Left lobe of liver (tissue), 2 donors: Measurements from ENCODE around the gene DPYSL4. TPM values are rescaled to one million over a fixed set of nuclear protein-coding genes. Genes with fewer than 3 reads are reported as not detected.
A peak's percentile ranks its signal among the peaks of the same experiment; 100 is the strongest.

ENCODE experiments used
- ATAC-seq: fragments of 200-7000 bp; cut with Tn5 transposase; one replicate; pipeline ENCODE4 v1.9.1; 2020; ENCODE audit warnings: mild to moderate bottlenecking, moderate library complexity
- DNase-seq: peaks from one replicate; pipeline ENCODE4 v3.0.0-alpha.2; 2020; ENCODE audit warnings: low spot score
- total RNA-seq: library from RNA; stranded (reverse); gene quantifications from one replicate; pipeline ENCODE4 v1.2.1, GENCODE V29; 2021
- donor health status: DM: no; HTN: no; CAD: no; lungs with moderate emphysema.
- donor health status: DM: no; HTN: yes; CAD: no.

The DPYSL4 gene
- total RNA-seq, 1 donor from 2014 or later: 0.08 TPM

DNA sequence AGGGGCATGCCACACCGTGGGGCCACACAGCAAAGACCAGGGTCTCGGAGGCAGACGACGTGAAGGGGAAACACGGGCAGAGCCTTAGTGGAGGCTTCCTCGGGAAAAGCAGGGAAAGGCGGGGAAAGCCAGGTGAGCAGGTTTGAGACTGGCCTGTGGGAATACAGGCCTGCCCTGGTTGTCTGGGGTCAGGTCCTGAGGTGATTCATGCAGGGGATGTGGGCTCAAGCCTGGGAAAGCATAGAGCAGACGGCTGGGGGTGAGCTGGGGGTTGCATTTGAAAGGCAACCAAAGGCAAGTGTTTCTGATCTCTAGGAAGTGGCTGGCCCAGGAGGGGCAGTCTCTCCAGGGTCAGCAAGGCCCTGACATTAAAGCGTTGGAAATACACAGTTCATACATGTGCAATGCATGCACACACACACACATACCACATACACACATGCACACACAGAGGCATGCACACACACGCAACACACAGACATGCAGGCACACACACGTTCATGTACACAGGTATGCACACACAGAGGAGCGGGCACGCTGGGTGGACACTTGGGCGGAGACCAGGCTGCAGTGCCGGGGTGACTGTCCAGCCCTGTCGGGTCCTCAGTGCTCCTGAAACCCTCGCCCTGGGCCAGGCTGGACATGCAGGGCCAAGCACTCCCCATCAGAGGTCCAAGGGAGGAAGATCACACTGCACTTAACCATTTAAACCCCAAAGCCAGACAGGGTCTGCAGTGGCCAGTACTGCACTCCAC, 51.8 kb downstream of the DPYSL4 start:
- DNase-seq: no peak
- no peak for ATAC-seq

DNA sequence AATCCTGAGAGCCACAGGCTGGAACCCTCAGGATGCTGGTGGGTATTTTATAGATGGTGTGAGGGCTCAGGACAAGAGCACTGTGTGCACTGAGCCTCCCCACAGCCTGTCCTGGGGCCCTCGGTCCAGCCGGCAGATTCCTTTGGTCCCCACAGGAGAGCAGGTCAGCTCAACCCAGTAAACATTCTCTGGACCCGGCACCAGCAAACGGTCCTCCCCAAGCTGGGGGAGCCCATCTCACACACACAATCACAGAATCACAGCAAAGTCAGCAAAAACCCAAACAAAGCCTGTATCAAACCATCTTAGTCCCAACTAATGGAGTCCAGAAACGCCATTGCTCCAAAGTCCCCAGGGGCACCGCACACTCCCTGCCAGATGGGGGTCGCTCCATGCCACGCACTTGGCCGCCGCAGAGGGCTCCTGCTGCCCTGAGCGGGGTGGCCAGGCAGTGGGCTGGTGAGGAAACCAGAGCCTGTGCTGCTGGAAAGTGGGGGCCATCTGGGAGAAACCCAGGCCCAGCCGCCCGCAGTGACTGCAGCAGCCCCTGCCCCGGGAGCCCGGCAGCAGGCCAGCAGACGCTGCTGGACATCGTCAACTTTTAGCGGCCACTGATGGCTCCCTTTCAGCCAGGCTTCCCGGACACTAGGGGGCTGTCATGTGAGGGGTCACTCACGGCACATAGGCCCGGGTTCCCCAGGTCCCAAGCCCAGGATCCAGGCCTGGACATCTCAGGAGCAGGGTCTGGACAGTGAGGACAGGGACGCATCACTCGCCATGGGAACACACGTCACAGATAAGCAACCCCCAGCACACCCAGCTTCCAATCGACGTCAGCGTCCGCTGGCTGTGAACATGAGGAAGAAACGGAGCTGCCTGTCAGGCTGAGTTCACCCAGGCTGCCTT, 52.6 kb downstream of the DPYSL4 start:
- ATAC-seq (peak; percentile 47), DNase-seq (no peak)

DNA sequence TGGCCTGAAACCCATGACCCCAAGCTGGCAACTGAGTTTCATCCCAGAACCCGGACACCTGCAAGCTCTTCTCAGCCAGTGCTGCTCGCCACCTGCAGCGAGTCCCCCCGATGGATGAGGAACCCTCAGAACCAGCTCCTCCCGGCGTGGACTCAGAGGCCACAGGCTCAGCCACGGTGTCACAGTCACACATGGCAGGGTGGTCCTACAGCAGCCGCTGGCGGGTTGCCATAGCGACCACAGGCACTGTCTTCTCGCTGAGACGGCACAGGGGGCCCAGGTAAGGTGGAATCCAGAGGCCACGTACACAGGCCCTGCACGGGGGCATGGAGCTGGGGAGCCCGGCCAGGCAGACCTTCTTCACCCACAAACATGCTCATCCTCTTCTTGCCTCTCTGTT, 53.4 kb downstream of the DPYSL4 start:
- ATAC-seq: no peak
- no peak for DNase-seq

DNA sequence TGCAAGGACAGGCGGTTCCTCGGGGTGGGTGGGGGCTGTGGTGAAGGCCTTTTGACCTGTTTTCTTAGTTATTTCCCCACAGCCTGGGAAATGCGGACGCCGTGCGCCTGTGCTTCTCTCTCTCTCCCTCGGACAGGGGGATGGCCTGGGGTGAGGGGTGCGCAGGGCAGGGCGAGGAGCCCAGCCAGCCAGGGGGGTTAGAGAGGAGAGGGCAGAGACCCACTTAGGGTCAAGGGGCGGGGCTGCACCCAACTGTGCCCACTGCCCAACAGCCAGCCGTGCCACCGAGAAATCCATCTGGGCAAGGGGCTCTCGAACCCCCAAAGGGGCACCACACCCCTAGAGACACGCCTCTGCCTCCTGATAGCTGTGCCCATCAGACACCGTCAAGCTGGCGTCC, 53.8 kb downstream of the DPYSL4 start:
- no peak for DNase-seq
- no peak for ATAC-seq

DNA sequence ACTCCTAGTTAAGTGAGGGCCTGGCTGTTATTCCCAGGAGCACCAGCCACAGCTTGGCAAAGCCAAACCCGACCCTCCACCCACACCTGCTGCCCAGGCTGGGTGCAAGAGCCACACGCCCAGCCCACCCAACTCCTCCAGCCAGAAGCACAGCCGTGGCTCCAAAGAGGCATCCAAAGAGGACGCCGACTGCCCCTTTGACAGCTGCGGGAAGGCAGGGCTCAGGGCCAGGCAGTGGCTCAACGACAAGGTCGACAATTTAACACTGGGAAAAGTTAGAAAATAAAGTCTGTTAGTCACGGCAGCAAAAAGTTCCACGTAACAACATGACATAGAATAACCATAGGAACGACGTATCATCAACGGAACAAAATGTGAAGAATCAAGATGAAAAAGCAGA, 54.3 kb downstream of the DPYSL4 start:
- DNase-seq: no peak
- ATAC-seq: no peak

DNA sequence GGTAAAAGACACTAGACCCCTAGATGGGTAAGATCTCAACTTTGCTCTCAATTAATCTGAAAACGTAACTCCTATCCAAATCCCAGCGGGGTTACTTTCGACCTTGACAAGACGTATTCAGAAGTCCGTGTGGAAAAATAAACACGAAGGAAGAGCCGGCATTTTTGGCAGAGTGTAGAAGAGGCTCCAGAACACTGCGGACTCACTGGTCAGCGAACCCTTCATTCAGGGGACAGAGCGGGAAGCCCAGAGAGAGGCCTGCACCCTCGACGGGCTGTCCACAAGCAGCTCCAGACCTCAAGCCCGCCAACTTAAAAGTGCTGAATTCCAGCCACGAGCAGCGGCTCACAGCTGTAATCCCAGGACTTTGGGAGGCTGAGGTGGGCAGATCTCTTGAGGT, 54.7 kb downstream of the DPYSL4 start:
- DNase-seq: no peak
- no peak for ATAC-seq

DNA sequence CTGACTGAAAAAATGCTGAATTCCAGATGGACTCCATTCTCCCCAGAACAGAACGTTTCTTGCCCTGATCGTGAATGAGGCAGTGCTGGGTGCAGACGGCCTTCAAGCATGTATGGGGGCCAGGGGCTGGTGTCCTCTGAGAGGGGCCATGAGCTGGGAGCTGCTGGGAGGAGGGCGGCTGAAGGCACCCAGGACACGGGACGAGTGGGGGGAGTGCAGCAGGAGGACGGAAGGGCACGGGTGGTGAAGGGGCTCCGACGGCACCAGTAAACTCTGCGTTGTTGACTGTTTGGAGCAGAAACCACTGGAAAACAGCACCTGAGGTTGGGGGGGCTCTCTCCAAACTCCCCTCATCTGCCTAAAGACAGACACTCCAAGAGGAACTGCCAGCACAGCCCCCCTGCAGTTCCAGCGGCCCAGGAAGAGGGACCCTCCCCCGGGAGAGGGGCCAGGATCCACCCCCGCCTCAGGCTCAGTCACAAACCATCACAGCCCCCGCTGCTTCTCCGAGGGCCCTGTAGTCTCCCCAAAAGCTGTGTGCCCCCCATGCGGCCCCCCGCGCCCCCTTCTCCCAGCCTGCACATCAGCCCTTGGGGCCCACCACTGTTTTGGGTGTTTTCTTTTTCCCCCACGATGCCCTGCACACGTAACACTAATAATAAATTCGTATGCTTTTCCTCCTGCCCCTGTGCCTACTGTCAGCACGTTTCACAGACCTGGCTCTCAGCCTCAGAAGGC, 55.5 kb downstream of the DPYSL4 start:
- DNase-seq (no peak), ATAC-seq (no peak)

DNA sequence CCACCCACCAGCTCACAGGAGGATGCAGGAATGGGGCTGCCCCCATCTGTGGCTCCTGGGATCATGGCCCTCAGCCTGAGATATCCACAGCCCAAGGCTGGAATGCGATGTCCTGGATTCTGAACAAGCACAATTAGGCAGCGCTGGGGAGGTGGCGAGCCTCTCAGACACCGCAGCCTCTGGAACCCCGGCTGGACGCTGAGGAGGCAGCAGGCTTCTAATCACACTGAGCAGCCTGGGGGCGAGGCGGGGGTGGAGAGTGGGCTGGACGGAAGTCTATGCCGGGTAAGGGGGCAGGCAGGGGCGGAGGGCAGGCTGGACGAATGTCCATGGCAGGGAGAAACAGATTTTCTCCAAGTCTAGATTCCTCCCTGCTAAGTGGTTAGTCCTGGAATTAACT, 56.4 kb downstream of the DPYSL4 start:
- ATAC-seq: no peak
- no peak for DNase-seq

DNA sequence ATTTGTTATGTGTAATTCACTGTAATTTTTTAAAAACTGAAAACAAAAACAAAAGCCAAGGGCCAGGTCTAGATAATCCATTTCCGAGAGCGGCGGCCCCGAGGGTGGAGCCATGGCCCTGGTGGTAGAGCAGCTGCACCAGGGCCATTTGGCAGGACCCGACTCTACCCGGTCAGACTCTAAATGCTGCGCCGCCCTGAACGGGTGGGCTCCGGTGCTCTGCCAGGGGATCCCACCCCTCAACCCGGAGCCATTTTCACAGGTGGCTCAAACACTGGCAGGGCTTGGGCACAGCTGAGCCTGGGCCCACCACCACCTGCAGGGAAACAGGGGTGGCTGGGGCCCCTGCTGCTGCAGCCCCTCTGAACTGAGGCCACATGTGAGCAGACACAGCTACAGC, 56.9 kb downstream of the DPYSL4 start:
- ATAC-seq (no peak), DNase-seq (no peak)

DNA sequence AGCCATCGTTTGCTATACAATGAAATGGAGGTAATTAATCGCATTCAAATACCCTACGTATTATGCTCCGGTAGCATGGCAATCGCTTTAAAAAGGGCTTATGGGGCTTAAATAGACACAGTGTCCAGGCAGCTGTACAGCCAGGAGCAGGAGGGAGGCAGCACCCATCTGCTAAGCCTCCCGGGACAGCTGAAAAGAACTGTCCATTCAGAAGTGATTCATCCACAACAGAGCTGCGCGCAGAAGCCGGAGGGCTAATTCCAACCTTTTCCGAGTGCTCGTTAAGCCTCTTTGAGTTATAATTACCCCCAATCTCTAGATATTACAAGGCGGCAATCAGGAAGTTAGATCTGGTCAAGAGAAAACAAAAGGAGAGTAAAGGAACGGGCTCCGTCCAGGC, 58.3 kb downstream of the DPYSL4 start:
- DNase-seq (no peak), ATAC-seq (no peak)

DNA sequence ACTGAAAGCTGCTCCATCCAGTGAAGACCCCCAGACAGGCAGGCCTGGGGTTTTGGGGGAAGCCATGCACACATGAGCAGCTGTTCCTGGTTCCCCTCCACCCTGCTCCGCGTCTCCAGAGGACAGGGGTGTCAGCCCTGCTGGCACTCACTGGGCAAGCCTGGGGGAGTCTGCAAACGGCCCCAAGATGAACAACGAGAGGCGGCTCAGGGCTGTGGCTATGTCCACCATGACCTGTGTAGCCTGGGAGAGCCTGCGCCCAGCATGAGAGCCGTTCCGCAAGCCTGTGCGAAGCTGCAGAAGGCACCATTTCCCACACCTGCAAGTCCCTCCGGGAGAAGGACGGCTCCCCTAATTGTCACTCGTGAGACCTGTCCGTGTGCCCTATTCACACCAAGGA, 59.5 kb downstream of the DPYSL4 start:
- ATAC-seq (no peak), DNase-seq (no peak)

DNA sequence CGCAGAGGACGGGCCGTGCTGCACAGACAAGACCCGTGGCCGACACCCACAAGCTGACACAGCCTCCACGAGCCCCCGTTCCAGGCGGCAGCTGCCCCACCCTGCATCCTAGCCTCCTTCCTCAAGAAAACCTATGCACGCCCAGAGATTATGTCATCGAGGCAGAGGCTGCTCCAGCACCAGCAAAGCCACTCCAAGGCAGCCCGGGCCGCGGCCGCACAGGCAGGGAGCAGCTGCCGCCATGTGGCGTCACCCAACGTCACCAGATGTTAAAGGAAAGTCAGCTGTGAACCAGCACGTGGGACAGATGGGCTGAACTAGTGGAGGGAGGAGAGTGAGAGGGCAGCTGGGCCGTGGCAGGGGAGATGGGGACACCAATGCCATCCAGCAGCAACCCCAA, 61.2 kb downstream of the DPYSL4 start:
- ATAC-seq (no peak), DNase-seq (no peak)

DNA sequence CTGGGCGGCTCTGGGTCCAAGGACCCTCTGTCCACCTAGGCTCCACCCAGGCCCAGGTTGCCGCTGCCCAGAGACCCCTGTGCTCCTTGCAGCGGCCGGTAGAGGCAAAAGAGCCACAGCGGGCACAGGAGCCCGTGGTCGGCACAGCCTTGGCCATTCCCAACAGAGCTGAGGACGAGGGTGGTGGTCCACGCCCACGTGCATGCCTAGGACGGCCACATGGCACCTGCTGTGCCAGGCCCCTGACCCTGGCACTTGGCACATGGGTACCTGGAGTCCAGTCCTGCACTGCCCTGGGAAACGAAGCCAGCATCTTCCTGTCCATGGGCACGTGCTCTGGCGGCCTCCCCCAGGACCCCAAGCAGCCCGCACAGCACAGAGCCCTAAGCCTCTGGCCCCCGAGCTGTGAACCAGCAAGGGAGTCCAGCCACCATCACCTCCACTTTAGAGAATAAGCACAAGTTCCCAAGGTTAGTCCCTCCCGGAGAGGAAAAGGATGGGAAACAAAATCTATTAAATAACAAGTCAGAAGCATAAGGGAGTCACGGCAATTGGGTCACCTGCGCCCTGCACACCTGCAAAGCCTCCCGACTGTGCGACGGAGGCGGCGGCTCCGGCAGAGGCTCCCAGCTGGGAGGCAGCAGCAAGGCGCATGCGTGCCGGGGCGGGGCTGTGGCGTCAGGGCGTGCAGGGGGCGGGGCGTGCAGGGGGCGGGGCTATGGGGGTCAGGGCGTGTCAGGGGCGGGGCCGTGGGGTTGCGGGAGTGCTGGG, 61.9 kb downstream of the DPYSL4 start:
- ATAC-seq: peak; percentile 59
- no peak for DNase-seq

DNA sequence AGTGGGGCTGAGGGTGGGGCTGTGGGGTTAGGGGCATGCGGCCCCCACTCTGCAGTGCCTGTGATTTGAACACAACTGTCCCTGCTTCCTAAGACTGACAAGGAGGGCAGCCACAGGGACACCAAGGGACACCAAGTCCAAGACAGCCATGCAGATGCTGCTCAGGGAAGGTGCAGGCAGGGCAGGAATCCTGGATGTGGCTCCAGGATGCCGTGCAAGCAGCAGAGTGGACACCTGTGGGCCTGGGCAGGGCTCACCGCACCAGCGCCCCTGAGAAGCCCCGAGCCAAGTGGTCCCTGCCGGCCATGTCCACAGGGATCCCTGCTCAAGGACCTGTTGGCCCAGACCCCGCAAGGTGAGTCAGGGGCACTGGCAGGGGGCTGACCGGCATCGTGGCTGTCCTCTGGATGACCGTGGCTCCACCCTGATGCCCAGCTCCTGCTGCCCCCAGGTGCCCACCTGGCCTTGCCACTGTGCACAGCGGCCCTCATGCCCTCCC, 62.5 kb downstream of the DPYSL4 start:
- ATAC-seq: no peak
- no peak for DNase-seq

DNA sequence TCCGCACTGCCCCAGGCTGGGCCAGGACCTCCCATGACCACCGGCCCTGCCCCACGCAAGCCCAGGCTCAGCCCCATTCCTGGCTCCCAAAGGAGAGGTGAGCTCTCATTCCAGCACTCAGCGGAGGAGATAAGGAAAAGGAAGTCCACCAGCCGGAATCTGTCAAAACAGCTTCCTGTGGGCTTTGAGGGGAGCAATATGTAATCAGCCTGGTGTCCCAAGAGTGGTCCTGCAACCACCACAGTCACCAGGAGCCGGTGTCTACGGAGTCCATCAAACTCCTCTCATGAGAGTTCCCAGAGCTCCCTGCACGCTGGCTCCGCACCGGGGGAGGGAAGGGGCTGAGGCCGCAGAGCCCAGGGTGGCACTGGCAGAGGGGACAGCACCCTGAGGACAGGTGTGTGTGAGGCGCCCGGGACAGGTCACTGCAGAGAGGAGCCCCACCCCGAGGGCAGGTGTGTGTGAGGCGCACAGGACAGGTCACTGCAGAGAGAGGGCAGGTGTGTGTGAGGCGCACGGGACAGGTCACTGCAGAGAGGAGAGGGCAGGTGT, 63.2 kb downstream of the DPYSL4 start:
- ATAC-seq: no peak
- no peak for DNase-seq

DNA sequence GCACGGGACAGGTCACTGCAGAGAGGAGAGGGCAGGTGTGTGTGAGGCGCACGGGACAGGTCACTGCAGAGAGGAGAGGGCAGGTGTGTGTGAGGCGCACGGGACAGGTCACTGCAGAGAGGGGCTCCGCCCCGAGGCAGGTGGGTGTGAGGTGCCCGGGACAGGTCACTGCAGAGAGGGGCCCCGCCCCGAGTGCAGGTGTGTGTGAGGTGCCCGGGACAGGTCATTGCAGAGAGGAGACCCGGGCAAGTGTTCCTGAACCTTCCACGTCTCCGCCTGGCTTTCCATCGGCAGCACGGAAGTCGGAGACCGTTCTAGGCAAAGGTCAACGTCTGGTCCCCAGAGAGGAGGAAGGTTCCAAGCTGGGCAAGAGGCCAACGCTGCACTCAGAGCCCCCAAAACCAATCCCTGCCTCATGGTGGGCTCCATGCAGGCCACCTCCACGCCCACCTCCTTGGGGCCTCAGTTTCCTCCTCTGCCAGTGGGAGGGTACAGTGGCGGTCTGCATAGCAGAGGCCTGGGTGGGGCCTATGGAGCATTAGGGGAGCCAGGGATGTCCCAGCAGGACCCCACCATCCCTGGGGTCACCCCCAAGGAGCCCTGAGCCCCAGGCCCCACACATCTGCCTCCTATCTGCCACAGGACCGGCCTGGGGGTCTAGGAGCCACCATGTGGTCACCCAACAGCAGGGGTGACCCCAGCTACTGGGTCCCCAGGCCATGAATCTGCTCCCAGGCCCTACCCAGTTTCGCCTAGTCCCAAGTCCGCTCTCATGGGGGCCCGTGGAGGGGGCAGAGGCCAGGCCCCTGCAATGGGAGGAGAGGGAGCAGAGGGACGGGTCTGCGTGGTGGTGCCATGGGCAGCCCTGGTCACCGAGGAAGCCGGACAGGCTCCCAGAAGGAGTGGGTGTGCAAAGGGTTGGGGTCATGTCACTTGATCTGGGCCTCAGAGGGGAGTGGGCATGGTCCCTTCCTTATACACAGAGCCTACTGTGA, 64.0 kb downstream of the DPYSL4 start:
- ATAC-seq (no peak), DNase-seq (no peak)

DNA sequence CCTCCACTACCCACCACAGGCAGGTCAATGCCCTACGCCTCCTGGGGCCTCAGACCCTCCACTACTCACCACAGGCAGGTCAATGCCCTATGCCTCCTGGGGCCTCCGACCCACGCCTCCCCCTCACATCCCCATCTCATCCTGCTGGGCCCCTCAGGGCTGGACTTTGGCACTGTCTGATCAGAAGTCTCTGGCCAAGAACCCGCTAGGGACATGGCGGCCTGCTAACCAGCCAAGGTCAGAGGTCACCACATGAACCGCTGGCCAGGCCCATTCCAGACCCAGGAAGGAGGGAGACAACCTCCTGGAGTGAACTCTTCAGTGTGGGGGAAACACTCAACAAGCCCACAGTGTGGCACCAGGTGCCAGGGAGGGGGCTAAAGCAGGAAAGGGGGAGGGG, 65.2 kb downstream of the DPYSL4 start:
- DNase-seq: no peak
- no peak for ATAC-seq

DNA sequence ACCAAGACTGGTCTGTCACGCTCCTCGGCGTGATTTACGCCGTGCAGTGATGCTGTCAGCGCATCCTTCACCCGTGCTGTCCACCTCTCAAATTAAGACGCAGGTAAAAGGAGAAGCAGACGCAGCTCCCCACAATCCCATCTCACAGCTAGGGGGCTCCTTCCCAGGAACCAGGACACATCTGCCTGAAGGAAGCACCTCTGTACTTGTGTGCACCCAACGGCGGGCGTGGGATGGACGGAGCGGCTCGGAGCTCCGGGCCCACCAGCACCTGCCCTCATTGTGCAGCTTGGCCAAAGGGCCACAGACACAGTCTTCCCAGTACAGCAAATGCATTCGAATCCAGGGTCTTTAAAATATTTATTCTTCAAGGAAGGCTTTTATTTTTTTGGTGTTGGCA, 65.7 kb downstream of the DPYSL4 start:
- ATAC-seq (no peak), DNase-seq (no peak)

DNA sequence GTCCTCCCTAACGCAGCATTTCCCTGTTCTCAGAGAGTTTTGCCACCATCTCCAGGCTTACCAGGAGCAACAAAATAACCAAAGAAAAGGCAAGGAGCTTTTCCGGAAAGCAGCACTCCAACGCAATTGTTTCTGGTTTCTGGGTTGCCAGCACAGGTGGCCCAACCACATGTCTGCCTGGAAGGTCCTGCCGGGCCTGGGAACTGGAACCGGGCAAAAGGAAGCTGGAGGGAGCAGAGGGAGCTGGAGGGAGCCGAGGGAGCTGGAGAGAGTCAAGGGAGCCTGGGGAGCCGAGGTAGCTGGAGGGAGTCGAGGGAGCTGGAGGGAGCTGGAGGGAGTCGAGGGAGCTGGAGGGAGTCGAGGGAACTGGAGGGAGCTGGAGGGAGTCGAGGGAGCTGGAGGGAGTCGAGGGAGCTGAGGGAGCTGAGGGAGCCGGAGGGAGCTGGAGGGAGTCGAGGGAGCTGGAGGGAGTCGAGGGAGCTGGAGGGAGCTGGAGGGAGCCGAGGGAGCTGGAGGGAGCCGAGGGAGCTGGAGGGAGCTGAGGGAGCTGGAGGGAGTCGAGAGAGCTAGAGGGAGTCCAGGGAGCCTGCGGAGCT, 66.4 kb downstream of the DPYSL4 start:
- ATAC-seq (no peak), DNase-seq (no peak)
